ENCODE measurements around the gene CLCN1. TPM values are rescaled to one million over a fixed set of nuclear protein-coding genes. Genes with fewer than 3 reads are reported as not detected.

CLCN1 gene
- total RNA-seq, 2 donors from 2014 or later, result not detected

DNA sequence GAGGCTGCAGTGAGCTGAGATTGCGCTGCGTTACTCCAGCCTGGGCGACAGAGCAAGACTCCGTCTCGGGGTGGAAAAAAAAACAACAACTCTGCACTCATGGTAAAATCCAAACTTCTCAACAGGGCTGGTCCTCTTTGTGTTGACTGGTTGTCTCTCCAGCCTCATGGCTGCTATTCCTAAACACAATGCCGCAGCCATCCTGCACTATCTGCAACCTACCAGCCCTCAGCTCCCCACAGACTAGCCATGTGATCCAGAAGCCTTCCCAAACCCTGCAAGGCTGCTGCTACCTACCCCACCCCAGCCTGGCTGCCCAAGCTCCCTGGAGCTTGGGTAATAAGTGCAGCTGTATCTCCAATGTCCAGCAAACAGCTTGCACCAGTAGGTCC lies 77.0 kb downstream of the CLCN1 start:
- intact Hi-C loops (cut with DNase I), result no loop called here
- DNase-seq, result no peak
- no peaks in the 10 kb centered on the region for H3K36me3 ChIP-seq

DNA sequence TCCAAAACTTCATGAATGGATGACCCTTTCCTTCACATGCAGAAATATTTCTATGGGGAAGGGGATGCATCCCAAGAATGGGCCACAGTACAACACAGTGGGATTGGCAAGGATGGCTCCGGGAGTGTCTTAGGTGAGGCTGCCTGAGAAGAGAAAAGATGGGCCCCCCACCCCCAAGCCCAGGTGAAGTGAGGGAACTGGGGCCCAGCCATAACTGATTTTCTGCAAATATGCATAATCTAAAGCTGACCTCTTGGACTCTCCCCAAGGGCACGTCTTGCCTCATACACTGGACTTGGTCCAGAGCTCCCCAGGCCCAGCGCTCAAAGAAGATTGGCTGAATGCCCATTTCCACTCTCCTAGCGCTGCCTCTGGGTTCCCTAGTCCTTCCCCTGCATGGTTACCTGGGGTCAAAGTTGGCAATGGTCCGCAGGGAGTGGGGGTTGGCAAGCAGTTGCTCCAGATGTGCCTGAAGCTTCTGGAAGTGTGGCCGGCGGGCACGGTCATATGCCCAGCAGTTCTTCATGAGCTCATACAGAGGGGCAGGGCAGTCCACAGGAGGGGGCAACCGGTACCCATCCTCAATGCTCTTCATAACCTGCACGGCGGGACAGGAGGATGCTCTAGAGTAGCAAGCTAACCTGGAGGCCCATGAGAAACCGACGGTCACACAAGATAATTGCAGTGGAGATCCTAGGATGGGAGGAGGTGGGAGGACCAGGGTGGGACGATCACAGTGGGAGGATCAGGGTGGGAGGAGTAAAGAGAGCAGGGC lies 77.5 kb downstream of the CLCN1 start:
- H3K4me1 ChIP-seq, result peaks cover 6% of the 10 kb centered on the region
- DNase-seq, result no peak
- TF ChIP-seq, protein P1, sequence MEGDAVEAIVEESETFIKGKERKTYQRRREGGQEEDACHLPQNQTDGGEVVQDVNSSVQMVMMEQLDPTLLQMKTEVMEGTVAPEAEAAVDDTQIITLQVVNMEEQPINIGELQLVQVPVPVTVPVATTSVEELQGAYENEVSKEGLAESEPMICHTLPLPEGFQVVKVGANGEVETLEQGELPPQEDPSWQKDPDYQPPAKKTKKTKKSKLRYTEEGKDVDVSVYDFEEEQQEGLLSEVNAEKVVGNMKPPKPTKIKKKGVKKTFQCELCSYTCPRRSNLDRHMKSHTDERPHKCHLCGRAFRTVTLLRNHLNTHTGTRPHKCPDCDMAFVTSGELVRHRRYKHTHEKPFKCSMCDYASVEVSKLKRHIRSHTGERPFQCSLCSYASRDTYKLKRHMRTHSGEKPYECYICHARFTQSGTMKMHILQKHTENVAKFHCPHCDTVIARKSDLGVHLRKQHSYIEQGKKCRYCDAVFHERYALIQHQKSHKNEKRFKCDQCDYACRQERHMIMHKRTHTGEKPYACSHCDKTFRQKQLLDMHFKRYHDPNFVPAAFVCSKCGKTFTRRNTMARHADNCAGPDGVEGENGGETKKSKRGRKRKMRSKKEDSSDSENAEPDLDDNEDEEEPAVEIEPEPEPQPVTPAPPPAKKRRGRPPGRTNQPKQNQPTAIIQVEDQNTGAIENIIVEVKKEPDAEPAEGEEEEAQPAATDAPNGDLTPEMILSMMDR (IDR thresholded peaks at IDR 0.05), result no peak

More for the DNA sequence above, 77.0 kb downstream of the CLCN1 start:
- Histone ChIP-seq H3K27ac (no peak overlapping the region), H3K9me3 (no peaks in the 10 kb centered on the region), H3K4me1 (peaks cover 6% of the 10 kb centered on the region), H3K9ac (ENCODE audit: low read depth in 2 of 2, low read length in 2 of 2) (no peak overlapping the region), H3K27me3 (no peaks in the 10 kb centered on the region), H3K4me3 (no peak overlapping the region)
- TF ChIP-seq, protein P1 (IDR thresholded peaks at IDR 0.05), result no peak

DNA sequence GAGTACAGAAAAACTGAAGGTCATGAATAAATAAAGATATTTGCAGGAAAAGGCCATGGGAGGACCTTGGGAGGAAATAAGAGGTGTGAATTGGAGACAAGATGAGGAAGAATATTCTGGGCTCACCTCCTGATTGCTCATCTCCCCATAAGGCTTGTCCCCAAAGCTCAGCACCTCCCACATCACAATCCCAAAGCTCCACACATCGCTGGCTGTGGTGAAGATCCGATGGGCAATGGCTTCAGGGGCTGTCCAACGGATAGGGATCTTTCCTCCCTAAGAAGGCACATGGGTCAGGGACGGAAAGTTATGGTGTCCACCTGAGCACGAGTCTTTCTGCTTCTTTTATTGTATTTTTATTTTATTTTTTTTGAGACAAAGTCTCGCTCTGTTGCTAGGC lies 78.2 kb downstream of the CLCN1 start:
- no peak for DNase-seq
- H3K4me1 ChIP-seq, result peaks cover 6% of the 10 kb centered on the region
- no peaks in the 10 kb centered on the region for H3K27me3 ChIP-seq
- no peaks in the 10 kb centered on the region for H3K9me3 ChIP-seq
- TF ChIP-seq, protein P1 (IDR thresholded peaks at IDR 0.05), result no peak
- H3K27ac ChIP-seq, result no peak overlapping the region
- no peak overlapping the region for H3K4me3 ChIP-seq
- H3K36me3 ChIP-seq, result no peaks in the 10 kb centered on the region
- H3K9ac ChIP-seq (ENCODE audit: low read depth in 2 of 2, low read length in 2 of 2), result no peak overlapping the region
- intact Hi-C loops (cut with DNase I), result no loop called here

More for the DNA sequence above, 77.5 kb downstream of the CLCN1 start:
- no peaks in the 10 kb centered on the region for H3K36me3 ChIP-seq
- no peaks in the 10 kb centered on the region for H3K9me3 ChIP-seq
- intact Hi-C loops (cut with DNase I), result no loop called here
- no peaks in the 10 kb centered on the region for H3K27me3 ChIP-seq
- no peak overlapping the region for H3K4me3 ChIP-seq
- H3K27ac ChIP-seq, result no peak overlapping the region
- H3K9ac ChIP-seq (ENCODE audit: low read depth in 2 of 2, low read length in 2 of 2), result no peak overlapping the region

DNA sequence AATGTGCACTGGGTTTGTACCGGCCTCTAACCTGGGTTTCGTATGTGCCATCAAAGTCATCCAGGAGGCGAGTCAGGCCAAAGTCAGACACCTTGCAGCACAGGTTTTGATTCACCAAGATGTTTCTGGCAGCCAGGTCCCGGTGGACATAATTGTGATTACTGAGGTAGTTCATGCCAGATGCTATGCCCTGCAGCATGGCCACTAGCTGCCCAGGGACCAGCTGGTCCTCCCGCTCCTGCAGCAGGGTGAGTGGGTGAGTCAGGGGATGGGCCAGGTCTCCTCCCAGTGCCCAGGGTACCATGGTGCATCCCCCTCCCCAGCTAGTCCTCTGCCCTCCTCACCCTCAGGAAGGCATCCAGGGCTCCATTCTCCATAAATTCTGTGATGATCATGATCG lies 78.9 kb downstream of the CLCN1 start:
- TF ChIP-seq, protein P1 (IDR thresholded peaks at IDR 0.05), result no peak
- no peak for DNase-seq

DNA sequence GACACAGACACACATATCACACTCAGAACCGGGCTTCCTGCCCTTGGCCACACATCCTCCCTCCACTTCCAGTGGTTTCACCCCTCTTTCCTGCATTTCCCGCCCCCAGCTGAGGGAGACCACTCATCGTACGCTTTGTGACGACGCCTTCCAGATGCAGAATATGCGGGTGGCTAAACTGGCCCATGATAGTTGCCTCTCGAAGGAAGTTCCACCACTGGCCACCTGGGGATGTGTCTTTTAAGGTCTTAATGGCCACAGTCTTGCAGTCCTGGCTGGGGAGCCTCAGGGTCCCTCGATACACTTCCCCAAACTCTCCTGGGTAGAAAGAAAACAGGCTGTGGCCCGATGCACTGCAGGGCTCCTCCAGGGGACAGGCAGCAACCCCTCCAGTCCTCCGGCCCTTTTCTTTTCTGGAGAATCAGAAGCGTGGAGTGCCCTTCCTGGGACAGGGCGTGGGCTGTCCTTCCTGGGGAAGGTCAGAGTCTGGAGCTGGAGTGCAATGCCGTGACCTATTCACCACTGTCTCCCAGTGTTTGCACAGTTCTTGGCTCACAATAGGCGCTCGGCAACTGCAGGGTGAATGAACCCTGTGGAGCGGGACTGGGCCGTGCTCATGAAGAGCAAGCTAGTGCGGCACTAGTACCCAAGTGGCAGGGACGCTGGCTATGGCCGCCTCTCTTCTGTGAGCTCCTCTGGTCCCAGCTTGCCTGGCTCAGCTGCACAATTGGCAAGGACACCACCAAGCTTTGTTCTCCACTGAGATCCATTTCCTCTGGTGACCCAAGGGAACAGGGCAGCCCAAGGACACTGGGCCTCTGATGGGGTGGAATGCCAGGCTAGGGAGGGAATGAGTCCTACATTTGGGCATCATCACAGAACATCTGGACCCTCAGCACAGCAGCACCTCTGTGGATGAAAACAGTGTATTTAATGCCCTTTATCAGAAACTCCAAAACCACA lies 79.6 kb downstream of the CLCN1 start:
- TF ChIP-seq, protein P1 (IDR thresholded peaks at IDR 0.05), result no peak
- no peaks in the 10 kb centered on the region for H3K27me3 ChIP-seq
- H3K4me3 ChIP-seq, result no peak overlapping the region
- H3K9ac ChIP-seq (ENCODE audit: low read depth in 2 of 2, low read length in 2 of 2), result no peak overlapping the region
- H3K36me3 ChIP-seq, result no peaks in the 10 kb centered on the region
- intact Hi-C loops (cut with DNase I), result no loop called here
- DNase-seq, result no peak
- H3K9me3 ChIP-seq, result no peaks in the 10 kb centered on the region
- H3K27ac ChIP-seq, result no peak overlapping the region
- peaks cover 6% of the 10 kb centered on the region for H3K4me1 ChIP-seq

More for the DNA sequence above, 78.9 kb downstream of the CLCN1 start:
- no peaks in the 10 kb centered on the region for H3K36me3 ChIP-seq
- no peaks in the 10 kb centered on the region for H3K27me3 ChIP-seq
- no peak overlapping the region for H3K27ac ChIP-seq
- peaks cover 6% of the 10 kb centered on the region for H3K4me1 ChIP-seq
- intact Hi-C loops (cut with DNase I), result no loop called here
- H3K9me3 ChIP-seq, result no peaks in the 10 kb centered on the region
- H3K9ac ChIP-seq (ENCODE audit: low read depth in 2 of 2, low read length in 2 of 2), result no peak overlapping the region
- no peak overlapping the region for H3K4me3 ChIP-seq
